Mesangial cell (primary cell): ENCODE results near the gene ETDB. TPM values are rescaled to one million over a fixed set of nuclear protein-coding genes. Genes with fewer than 3 reads are reported as not detected.

Experiments used
- total RNA-seq: library from RNA; depleted of rRNA; stranded (reverse); fragments of >200 nt; gene quantifications from 2 replicates; pipeline ENCODE4 v1.2.3, GENCODE V29; 2015

Gene ETDB
- not detected in 2 replicates for total RNA-seq

DNA sequence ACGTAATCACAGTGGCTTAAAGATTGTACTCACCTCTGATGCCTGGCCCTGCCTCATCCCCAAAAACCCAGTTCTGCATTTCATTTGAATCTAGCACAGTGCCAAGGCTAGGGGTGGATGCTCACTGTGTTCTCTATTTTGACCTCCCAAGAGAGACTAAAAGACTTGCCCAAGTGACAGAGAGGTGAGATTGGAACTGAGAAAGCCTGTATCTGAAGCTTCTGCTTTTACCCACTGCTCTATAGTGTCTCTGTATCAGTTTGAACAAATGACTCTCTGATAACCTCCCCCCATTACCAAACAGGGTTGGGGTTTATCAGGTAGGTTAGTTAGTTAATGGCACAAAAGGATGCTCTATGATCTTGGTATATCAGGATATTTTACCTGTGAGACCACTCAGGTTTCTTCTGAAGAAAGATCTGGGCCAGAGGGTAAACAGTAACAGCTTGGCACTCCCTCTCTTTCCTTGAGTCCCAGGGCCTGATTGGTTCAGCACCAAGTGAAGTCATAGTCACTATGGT is at the start of gene ETDB:
ETDB (minus strand) TSS at position 471 of the 521 bp plus-strand sequence. CDS start 1,265 bp downstream, outside the sequence.

Other genes with a start within 250 kb of the ETDB start
- 8.6 and 19.6 TPM in 2 replicates for gene MOSPD1, start 205.3 kb downstream of the ETDB start, total RNA-seq
- gene SMIM10, start 129.5 kb downstream of the ETDB start, total RNA-seq = 5.2 and 5.5 TPM in 2 replicates
- gene RTL8B, start 98.0 kb downstream of the ETDB start, total RNA-seq = 18.8 and 19.6 TPM in 2 replicates
- gene RTL8C, start 88.2 kb downstream of the ETDB start, total RNA-seq = 140 and 167 TPM in 2 replicates
- gene RTL8A, start 68.4 kb downstream of the ETDB start, total RNA-seq = 31.3 and 37.8 TPM in 2 replicates
- 1.8 and 3.4 TPM in 2 replicates for gene SMIM10L2B, start 21.8 kb downstream of the ETDB start, total RNA-seq
- gene CT55, start 50.9 kb upstream of the ETDB start, total RNA-seq = not detected in 2 replicates
- gene ETDA, start 131.5 kb upstream of the ETDB start, total RNA-seq = not detected in 2 replicates
- not detected in 2 replicates for gene ETDC, start 189.0 kb upstream of the ETDB start, total RNA-seq
- gene ZNF75D, start 223.6 kb upstream of the ETDB start, total RNA-seq = 2.1 and 3.2 TPM in 2 replicates
- 2.0 and 3.4 TPM in 2 replicates for gene ZNF449, start 224.3 kb upstream of the ETDB start, total RNA-seq